NCI-H146 treated with DMSO at 0.1 percent for 48 hours (cell line): ENCODE measurements around the gene GBE1.
"Not testable (repeated sequence)": the region's sequence is repeated elsewhere in the genome, so short reads cannot be mapped to it uniquely, and the experiment has no call there.

ENCODE experiments used
- DNase-seq: peaks from one replicate; lab custom pipeline; 2025; ENCODE audit not compliant: unreplicated experiment; lab: John Stamatoyannopoulos, UW

GBE1 gene

DNA sequence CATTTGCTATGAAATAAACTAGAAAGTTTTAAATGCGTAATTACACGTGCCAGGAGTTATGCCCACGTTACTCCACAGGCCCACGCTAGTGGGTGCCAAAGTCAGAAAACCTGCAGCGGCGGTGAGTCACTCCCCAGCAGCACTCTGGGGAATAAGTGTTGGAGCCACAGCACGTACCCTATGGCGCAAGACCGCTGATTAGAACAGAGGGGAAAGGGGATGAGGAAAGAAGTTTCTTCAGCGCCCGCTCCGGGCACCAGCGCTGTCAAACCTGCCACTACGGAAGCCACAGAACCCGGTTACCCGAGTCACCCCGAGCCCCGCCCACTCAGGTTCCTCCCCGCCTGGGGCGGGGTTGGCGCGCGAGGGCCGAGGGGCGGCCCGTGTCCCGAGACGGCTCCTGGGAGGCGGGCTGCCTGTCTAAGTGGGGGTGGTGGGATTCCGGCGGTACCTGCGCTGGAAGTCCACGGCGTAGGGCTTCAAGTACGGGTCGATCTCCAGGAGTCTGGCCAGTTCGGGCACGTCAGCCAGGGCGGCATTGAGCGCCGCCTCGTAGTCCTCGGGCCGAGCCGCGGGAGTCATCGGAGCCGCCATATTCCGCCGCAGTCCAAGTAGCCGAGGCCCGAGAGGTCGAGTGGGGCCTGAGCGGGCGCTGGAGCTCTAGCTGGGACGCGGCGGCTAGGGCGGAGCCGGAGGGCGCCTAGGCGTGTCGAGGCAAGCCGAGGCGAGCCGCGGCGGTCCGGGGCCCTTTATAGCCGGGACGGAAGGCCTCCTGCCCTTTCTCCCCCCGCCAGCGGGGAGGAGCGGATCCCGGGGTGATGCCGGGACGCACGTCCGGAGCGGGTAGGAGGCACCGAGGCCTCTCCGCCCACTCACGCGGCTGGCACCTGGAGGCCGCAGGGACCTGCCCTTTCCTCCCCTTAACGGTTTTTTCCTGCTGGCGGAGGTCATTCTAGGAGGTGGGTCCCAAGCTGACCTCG, at the start of gene GBE1:
Gene GBE1, minus strand, starts transcription at position 722 of the 980 bp plus-strand sequence. Its CDS starts 128 bp downstream, at position 594.
- DNase-seq = peak; percentile 74

- no peak for DNase-seq
Observed at GRCh38 chr3:81808900-81809299, 47.5 kb upstream of the GBE1 start.

DNA sequence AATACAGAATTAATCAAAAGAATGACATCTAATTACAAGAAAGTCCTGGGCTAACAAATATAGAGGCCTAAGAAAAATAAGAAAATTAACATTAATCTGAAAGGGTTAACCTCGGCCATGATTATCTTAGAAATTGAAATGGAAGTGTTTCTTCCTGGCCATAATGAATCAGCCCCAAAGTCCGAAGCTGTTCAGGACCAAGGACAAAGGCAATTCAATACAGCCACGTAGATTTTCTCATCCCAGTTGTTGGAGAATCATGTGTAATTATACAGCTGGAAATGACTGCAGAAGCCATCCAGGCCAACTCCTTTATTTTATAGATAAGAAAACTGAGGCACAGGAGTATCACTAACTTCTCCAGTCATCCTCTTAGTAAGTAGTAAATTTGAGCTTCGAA, 38.0 kb upstream of the GBE1 start:
- DNase-seq = no peak

DNA sequence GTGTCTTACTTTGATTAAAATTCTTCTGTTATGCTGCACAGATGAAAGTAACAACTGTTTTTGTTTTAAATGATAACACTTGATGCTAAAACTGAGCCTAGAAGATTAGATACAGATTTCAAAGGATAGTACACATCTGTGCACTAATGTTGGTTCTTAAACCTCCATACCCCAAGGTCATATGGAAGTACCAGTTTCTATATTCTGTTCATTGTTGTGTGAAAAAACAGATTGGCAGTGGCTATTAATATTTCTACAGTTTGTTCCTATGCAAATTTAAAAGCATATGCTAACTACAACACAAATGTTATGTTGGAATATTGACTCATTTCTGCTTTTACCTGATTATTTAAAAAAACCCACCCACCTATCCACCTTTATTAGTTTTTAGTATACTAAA, 32.0 kb upstream of the GBE1 start:
- DNase-seq = no peak

DNA sequence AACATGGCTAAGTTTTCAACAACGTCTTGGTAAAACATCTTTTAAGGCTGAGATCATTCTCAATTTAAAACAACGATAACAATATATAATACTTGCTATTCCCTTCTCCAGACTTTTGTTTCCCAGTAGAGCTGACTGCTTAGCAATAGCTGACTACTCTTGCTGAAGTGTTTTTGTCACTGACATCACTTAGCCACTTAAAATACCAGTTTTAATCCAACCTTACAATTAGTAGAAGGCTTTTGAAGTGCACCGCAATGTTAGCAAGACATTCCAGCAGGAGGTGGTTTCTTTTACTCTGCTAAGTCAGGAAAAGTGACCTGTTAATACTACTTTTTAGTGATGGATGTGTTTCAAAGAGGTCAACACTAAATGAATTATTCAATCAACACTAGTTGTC, 28.7 kb upstream of the GBE1 start:
- no peak for DNase-seq

GRCh38 chr3:81789691-81790090, 28.2 kb upstream of the GBE1 start:
- DNase-seq = no peak

- no peak for DNase-seq
Observed at GRCh38 chr3:81788610-81789009, 27.2 kb upstream of the GBE1 start.

DNA sequence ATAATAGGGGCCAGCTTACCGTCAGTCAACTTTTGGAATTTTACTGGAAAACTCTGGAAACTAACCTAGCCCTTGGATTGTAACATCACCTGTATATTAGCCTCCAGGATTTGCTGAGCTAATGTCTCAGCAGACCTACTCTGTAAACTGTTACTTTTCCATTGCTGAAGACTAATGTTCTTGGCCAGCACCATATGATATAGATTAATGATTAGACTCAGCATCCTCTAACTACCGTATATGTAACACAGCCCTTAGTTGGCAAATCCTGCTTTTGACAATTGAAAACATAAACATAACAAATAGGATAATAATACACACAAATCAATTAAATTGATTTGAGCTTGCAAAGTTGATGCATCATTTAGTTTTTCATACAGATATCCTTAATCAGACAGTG, 26.6 kb upstream of the GBE1 start:
- DNase-seq = no peak

GRCh38 chr3:81782585-81782984, 21.1 kb upstream of the GBE1 start:
- no peak for DNase-seq

- no peak for DNase-seq
Observed at GRCh38 chr3:81778678-81779182, 17.3 kb upstream of the GBE1 start.

DNA sequence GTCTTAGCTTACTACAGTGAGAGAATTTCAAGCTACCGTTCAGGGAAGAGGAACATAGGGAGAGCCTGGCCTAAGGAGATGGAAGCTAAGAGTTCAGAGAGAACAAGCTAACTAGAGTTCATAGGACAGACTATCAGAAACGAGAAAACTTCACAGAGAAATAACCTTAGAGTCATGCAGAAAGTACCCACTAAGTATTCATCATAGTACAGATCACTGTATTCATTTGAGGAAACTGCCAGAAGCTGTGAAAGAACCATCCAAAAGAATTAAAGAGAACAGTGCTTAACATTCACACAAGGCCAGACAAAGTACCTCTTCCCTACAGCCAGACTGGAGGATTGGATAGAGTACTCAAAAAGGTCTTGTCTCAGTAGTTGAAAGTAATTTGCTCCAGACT, 15.2 kb upstream of the GBE1 start:
- no peak for DNase-seq

DNA sequence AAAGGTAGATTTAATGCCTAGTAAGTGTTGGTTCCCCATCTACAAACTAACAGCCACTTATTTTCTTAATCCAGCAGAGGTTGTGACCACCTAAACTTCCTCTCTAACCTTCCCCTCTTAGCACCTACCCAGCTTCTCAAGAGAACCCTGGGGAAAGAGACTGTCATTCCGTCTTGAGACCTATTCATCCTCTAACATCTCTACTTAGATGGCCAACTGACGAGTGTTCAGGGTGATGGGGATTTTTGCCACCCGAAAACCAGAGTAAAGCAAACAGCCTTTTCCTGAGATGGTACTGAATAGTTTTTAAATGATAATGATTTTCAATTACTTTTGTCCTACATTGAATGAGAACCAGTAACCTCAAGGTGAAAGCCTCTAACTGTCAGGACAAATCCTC, 9.3 kb upstream of the GBE1 start:
- no peak for DNase-seq

- no peak for DNase-seq
Observed at GRCh38 chr3:81769299-81769698, 7.9 kb upstream of the GBE1 start.

DNA sequence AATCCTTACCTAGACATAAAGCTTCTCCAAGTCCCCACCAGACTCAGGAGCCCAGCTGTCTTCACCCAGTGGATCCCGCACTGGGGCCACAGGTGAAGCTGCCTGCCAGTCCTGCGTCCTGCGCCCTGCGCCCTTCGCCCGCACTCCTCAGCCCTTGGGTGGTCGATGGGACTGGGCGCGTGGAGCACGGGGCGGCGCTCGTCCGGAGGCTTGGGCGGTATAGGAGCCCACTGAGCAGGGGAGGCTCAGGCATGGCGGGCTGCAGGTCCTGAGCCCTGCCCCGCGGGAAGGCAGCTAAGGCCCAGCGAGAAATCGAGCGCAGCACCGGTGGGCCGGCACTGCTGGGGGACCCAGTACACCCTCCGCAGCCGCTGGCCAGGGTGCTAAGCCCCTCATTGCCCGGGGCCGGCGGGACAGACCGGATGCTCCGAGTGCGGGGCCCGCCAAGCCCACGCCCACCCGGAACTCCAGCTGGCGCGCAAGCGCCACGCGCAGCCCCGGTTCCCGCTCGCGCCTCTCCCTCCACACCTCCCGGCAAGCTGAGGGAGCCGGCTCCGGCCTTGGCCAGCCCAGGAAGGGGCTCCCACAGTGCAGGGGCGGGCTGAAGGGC, 5.9 kb upstream of the GBE1 start:
- DNase-seq = not testable (repeated sequence)

GRCh38 chr3:81765400-81765799, 4.0 kb upstream of the GBE1 start:
- DNase-seq = no peak

- DNase-seq = no peak
Observed at GRCh38 chr3:81764665-81765064, 3.2 kb upstream of the GBE1 start.

DNA sequence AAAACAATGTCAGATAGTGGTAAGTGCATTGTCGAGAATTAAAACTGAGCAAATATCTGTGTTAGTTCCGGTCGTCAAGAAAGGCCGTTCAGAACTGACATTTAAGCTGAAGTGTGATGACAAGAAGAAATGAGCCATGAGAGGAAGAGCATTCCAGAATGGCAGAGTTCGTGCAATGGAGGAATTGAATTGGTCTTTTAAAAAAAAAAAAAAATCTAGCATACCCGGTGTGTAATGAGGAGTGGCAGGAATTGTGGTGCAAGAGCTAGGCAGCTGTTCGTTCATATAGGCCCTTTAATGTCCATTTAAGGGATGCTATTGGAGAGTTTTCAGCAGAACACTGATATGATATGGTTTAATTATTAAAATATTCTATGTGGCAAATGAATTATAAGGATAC, 2.6 kb upstream of the GBE1 start:
- DNase-seq = no peak

DNA sequence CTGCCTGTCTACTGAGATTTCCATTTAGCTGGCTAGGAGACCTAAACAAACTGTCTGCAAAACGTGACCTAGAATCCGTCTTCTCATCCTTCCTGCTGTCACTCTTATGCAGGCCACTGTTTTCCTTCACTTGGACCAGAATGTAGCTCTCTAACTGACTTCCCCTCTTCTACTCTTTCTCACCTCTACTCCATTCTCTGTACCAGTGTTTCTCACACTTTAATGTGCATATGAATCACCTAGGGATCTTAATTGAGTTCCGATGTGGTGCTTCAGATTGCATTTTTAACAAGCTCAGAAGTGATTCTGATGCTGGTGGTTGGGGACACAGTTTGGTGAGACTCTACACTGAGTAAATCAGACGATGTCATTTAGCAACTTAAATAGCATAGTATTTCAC, 1.6 kb upstream of the GBE1 start:
- DNase-seq = no peak

DNA sequence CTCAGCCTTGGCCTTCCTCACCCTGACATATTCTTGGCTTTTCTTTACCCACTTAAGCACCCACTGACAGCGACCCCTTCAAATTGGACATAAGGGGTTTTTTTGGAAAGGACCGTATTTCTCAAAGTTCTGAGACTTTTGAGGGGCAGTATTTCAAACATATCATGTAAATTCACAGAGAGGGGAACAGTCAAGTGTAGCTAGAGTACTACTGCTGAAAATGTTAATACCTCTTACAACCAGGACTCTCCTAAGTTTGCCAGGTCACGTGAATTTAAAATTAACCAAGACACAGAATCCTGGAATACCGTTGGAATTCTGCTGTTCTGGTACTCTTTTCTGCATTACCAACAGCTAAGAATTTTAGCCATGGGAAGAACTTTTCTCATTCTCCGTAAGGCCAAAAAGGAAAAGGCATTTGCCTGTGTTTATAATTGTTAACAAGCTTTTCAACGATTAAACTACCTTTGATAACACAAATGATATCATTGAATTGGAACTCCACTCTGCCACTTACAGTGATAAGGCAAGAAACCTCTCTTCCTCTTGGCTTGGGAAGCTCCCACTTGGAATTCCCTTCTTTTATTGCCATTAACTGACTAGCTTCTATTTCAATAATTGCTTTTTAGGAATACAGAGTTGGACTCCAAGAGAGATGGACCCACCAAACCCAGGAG, 597 bp upstream of the GBE1 start:
- DNase-seq = no peak

GRCh38 chr3:81760215-81760614, 1.2 kb downstream of the GBE1 start:
- DNase-seq = no peak

GRCh38 chr3:81758771-81759170, 2.7 kb downstream of the GBE1 start:
- DNase-seq = not testable (repeated sequence)

DNA sequence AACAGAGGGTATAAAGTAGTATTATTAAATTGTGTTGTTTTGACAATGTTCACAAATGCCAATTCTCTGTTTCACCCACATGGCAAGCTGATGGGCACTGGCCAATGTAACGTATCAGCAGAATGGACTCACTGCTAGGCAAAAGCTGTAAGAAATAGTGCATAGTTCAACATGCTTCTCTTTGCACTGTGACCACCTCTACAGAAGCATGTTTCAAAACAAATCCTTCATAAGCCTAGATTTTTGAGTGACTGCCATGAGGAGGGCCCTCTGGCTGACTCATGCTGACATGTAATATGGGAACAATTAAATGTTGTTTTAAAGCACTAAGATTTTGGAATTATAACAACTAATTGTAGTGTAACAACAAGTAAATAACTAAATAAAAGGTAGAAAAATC, 3.2 kb downstream of the GBE1 start:
- DNase-seq = no peak
